IMR-90 (cell line): ENCODE measurements around the gene ANHX. TPM values are rescaled to one million over a fixed set of nuclear protein-coding genes. Genes with fewer than 3 reads are reported as not detected.
"Not testable (repeated sequence)": the region's sequence is repeated elsewhere in the genome, so short reads cannot be mapped to it uniquely, and the experiment has no call there.

Source experiments
- ATAC-seq: fragments of 200-7000 bp; cut with Tn5 transposase; 2 replicates; pipeline ENCODE4 v1.9.1; 2020; ENCODE audit warnings: low read depth, mild to moderate bottlenecking, moderate library complexity
- BruUV-seq: library from RNA; stranded (reverse); fragments of 400-500 nt; replicated peaks from 2 replicates; lab custom pipeline; 2021; lab: Mats Ljungman, UMichigan
- CTCF ChIA-PET: fragments of 300-600 bp; formaldehyde crosslinking; extraction: SDS; loops from one replicate; lab custom pipeline; 2021; ENCODE audit warnings: antibody characterized with exemption; lab: Yijun Ruan, JAX
- POLR2A ChIA-PET: fragments of 300-600 bp; sonication (Branson Sonifier 250); formaldehyde crosslinking; loops from one replicate; lab custom pipeline; 2022; ENCODE audit warnings: antibody characterized with exemption; ENCODE audit not compliant: unreplicated experiment; lab: Charles Lee
- DNase-seq: peaks from one replicate; pipeline ENCODE4 v3.0.0; 2013
- H2AFZ ChIP-seq: replicated peaks from 2 replicates; pipeline ENCODE3; 2013; ENCODE audit warnings: low read length, mild to moderate bottlenecking; ENCODE audit not compliant: poor library complexity
- H2AK5ac ChIP-seq: 2 replicates; pipeline ENCODE4 v1.6.1; 2013; ENCODE audit warnings: low read depth, low read length, inconsistent platforms
- H2AK9ac ChIP-seq: replicated peaks from 2 replicates; pipeline ENCODE3; 2013; ENCODE audit warnings: mild to moderate bottlenecking, low read depth, low read length, moderate library complexity; ENCODE audit not compliant: poor library complexity
- H2BK120ac ChIP-seq: 2 replicates; pipeline ENCODE4 v1.6.1; 2013; ENCODE audit warnings: low read depth, low read length, inconsistent platforms
- H2BK15ac ChIP-seq: 3 replicates; pipeline ENCODE4 v1.6.1; 2013; ENCODE audit warnings: low read depth, low read length, inconsistent platforms
- H2BK20ac ChIP-seq: 2 replicates; pipeline ENCODE4 v1.6.1; 2013; ENCODE audit warnings: low read depth, mild to moderate bottlenecking, inconsistent platforms, low read length, moderate library complexity
- H2BK5ac ChIP-seq: 2 replicates; pipeline ENCODE4 v1.6.1; 2013; ENCODE audit warnings: mild to moderate bottlenecking, low read depth, low read length, inconsistent platforms; ENCODE audit not compliant: poor library complexity, severe bottlenecking
- H3K14ac ChIP-seq: replicated peaks from 2 replicates; pipeline ENCODE4 v1.6.1; 2013; ENCODE audit warnings: low read depth, low read length, inconsistent platforms
- H3K18ac ChIP-seq: 2 replicates; pipeline ENCODE4 v1.6.1; 2013; ENCODE audit warnings: low read depth, low read length, control low read depth
- H3K23ac ChIP-seq: 2 replicates; pipeline ENCODE4 v1.6.1; 2013; ENCODE audit warnings: low read depth, low read length, inconsistent platforms
- H3K27ac ChIP-seq: 2 replicates; pipeline ENCODE4 v1.5.1; 2013; ENCODE audit warnings: mild to moderate bottlenecking, control low read depth, low read length; ENCODE audit not compliant: insufficient read depth
- H3K27me3 ChIP-seq: 2 replicates; pipeline ENCODE4 v1.6.1; 2013; ENCODE audit warnings: low read length; ENCODE audit not compliant: control insufficient read depth, insufficient read depth
- H3K36me3 ChIP-seq: 2 replicates; pipeline ENCODE4 v1.6.1; 2013; ENCODE audit warnings: low read length, mixed read lengths; ENCODE audit not compliant: control insufficient read depth, insufficient read depth
- H3K4ac ChIP-seq: 2 replicates; pipeline ENCODE4 v1.6.1; 2013; ENCODE audit warnings: low read depth, low read length, inconsistent platforms
- H3K4me1 ChIP-seq: 2 replicates; pipeline ENCODE4 v1.6.1; 2013; ENCODE audit warnings: low read length, mixed read lengths; ENCODE audit not compliant: control insufficient read depth, insufficient read depth
- H3K4me2 ChIP-seq: 2 replicates; pipeline ENCODE4 v1.6.1; 2013; ENCODE audit warnings: low read depth, mild to moderate bottlenecking, control low read depth, low read length, moderate library complexity
- H3K4me3 ChIP-seq: 2 replicates; pipeline ENCODE4 v1.5.1; 2013; ENCODE audit warnings: low read depth, mild to moderate bottlenecking, control low read depth, low read length, moderate library complexity; ENCODE audit not compliant: insufficient read depth
- H3K56ac ChIP-seq: 2 replicates; pipeline ENCODE4 v1.6.1; 2013; ENCODE audit warnings: low read length, inconsistent platforms; ENCODE audit not compliant: insufficient read depth; ENCODE audit errors: extremely low read depth
- H3K79me1 ChIP-seq, 2 experiments: 2 replicates each; pipeline ENCODE4 v1.6.1; 2013; ENCODE audit warnings: low read length in 2 of 2, inconsistent platforms in 1 of 2, low read depth in 1 of 2
- H3K9ac ChIP-seq: 2 replicates; pipeline ENCODE4 v1.6.1; 2013; ENCODE audit warnings: low read depth, low read length, control low read depth
- H3K9me1 ChIP-seq: 2 replicates; pipeline ENCODE4 v1.6.1; 2013; ENCODE audit warnings: low read length, inconsistent platforms; ENCODE audit not compliant: insufficient read depth
- H3K9me3 ChIP-seq: 2 replicates; pipeline ENCODE4 v1.6.1; 2013; ENCODE audit warnings: low read length; ENCODE audit not compliant: control insufficient read depth, insufficient read depth
- H4K20me1 ChIP-seq: 2 replicates; pipeline ENCODE4 v1.6.1; 2013; ENCODE audit warnings: low read length, inconsistent platforms; ENCODE audit not compliant: insufficient read depth
- H4K5ac ChIP-seq: 2 replicates; pipeline ENCODE4 v1.6.1; 2013; ENCODE audit warnings: mild to moderate bottlenecking, low read depth, low read length, control low read depth
- H4K8ac ChIP-seq, 2 experiments: 2 replicates each; pipeline ENCODE4 v1.6.1; 2013; ENCODE audit warnings: low read depth in 2 of 2, low read length in 2 of 2, control low read depth in 1 of 2, inconsistent platforms in 1 of 2
- H4K91ac ChIP-seq: 2 replicates; pipeline ENCODE4 v1.6.1; 2013; ENCODE audit warnings: low read depth, low read length, inconsistent platforms; ENCODE audit not compliant: insufficient read depth
- ELK1 ChIP-seq: fragments of 150-350 bp; IDR thresholded peaks from 2 replicates; pipeline ENCODE4 v1.6.1; 2016; ENCODE audit warnings: low read depth, mild to moderate bottlenecking, low read length, moderate library complexity, borderline replicate concordance
- WGBS, 2 experiments: methylation state at CpG; one replicate each; pipeline versions ENCODE4 v1.1.5 to v1.1.7; 2013; ENCODE audit warnings: missing lambda C conversion rate in 2 of 2; ENCODE audit not compliant: insufficient read length in 1 of 2; ENCODE audit errors: extremely low coverage in 2 of 2; 5-methylcytosine and 5-hydroxymethylcytosine counted together
- dilution Hi-C: fragments of 300-500 bp; cut with HindIII; formaldehyde crosslinking; loops from one replicate; pipeline ENCODE4 v1.14.3; 2018; ENCODE audit warnings: low sequenced_read_pairs; ENCODE audit not compliant: unreplicated experiment
- in situ Hi-C: fragments of 300-500 bp; cut with MboI; formaldehyde crosslinking; loops from 3 replicates; pipeline ENCODE4 v1.14.3; 2019; ENCODE audit warnings: low sequenced_read_pairs, inconsistent platforms, mixed read lengths
- intact Hi-C: fragments of 100-400 bp; cut with micrococcal nuclease; formaldehyde crosslinking; loops from 2 replicates; pipeline ENCODE4 v1.10.0; 2022
- polyA plus RNA-seq, 3 experiments: library from polyadenylated mRNA; depleted of rRNA; stranded (reverse); fragments of >200 nt; gene quantifications; 2 replicates each; pipeline ENCODE4 v1.2.3, GENCODE V29; 2012; ENCODE audit warnings: low replicate concordance in 1 of 3
- total RNA-seq: library from RNA; depleted of rRNA; stranded (reverse); fragments of >200 nt; gene quantifications from 2 replicates; pipeline ENCODE4 v1.2.3, GENCODE V29; 2012

Gene ANHX
- total and polyA plus RNA-seq, 2 of the 4 experiments (the other 2 are of a cell fraction), result not detected

- no peak for TF ChIP-seq ELK1
Observed at GRCh38 chr12:133235401-133236112, at the start of gene ANHX (continued).

GRCh38 chr12:133264668-133265067 is 29.0 kb upstream of the ANHX start:
- in situ Hi-C loops, CTCF ChIA-PET: not testable (repeated sequence)
- no CpG with 5 or more reads among the region's 11 CpGs for WGBS, 2 experiments

More at GRCh38 chr12:133264668-133265067, 29.0 kb upstream of the ANHX start:
- H2AK5ac ChIP-seq, dilution Hi-C loops, H2BK120ac ChIP-seq, H2BK5ac ChIP-seq, POLR2A ChIA-PET, H3K23ac ChIP-seq, H3K27me3 ChIP-seq, ATAC-seq, H2BK15ac ChIP-seq, H3K4me1 ChIP-seq, H2AFZ ChIP-seq, H2BK20ac ChIP-seq, H3K4me3 ChIP-seq, H3K18ac ChIP-seq, H3K4me2 ChIP-seq, H2AK9ac ChIP-seq, H3K27ac ChIP-seq, H3K14ac ChIP-seq, H3K9me3 ChIP-seq, H3K79me1 ChIP-seq, H3K9me1 ChIP-seq, H3K56ac ChIP-seq, BruUV-seq, DNase-seq, intact Hi-C loops, H4K91ac ChIP-seq, H4K5ac ChIP-seq, H4K8ac ChIP-seq, H4K20me1 ChIP-seq, H3K36me3 ChIP-seq, H3K9ac ChIP-seq, H3K4ac ChIP-seq: not testable (repeated sequence)
